Measurements from ENCODE around the gene ZGPAT. TPM values are rescaled to one million over a fixed set of nuclear protein-coding genes. Genes with fewer than 3 reads are reported as not detected.

ZGPAT gene
- total and polyA plus RNA-seq, 12 donors, result 11.8 to 44.7 (median 16.1) TPM

DNA sequence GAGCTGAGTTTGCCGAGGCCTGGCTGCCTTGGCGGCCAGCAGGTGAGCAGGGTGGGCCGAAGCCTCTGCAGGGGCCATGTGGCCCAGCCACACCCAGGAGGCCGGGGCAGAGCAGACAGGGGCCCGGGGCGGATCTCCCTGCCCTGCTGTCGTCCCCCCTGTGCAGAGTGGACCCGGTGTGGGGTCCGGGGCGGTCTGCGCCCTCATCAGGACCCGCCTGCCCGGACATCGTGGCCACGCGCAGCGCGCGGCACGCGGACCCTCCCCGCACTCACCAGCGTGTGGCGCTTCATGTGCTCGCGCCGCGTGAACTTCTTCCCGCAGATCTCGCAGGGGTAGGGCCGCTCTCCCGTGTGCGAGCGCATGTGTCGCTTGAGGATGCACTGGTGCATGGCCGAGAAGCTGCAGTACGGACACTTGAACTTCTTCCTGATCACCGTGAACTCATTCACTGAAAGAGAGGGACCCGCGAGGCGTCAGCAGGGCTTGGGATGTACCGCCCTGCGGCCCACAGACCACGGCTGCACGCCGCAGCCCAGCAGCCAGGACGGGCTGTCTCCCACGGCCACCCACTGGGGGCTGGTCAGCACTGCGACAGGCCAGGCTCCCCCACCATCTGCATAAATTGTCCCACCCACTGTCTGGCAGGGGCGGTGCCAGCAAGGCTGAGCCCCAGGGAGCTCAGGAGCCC is 44.7 kb downstream of the ZGPAT start:
- peaks cover 0 to 76% (median 0%) of the 10 kb centered on the region in 9 donors for H3K36me3 ChIP-seq
- peaks cover 0 to 6% (median 0%) of the 10 kb centered on the region in 9 donors for H3K4me1 ChIP-seq
- no peak overlapping the region for H3K4me3 ChIP-seq
- TF ChIP-seq, protein P1, sequence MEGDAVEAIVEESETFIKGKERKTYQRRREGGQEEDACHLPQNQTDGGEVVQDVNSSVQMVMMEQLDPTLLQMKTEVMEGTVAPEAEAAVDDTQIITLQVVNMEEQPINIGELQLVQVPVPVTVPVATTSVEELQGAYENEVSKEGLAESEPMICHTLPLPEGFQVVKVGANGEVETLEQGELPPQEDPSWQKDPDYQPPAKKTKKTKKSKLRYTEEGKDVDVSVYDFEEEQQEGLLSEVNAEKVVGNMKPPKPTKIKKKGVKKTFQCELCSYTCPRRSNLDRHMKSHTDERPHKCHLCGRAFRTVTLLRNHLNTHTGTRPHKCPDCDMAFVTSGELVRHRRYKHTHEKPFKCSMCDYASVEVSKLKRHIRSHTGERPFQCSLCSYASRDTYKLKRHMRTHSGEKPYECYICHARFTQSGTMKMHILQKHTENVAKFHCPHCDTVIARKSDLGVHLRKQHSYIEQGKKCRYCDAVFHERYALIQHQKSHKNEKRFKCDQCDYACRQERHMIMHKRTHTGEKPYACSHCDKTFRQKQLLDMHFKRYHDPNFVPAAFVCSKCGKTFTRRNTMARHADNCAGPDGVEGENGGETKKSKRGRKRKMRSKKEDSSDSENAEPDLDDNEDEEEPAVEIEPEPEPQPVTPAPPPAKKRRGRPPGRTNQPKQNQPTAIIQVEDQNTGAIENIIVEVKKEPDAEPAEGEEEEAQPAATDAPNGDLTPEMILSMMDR (IDR thresholded peaks at IDR 0.05), result no peak
- peak in 1 of 8 donors; percentile 14 for ATAC-seq
- no peaks in the 10 kb centered on the region for H3K9me3 ChIP-seq
- no peak for DNase-seq
- WGBS, 2 donors, result 91 to 93% methylated on average over 50 of the region's 50 CpGs
- no peak overlapping the region for H3K27ac ChIP-seq
- intact Hi-C loops (cut with DNase I), result no loop called here
- H3K27me3 ChIP-seq, result no peaks in the 10 kb centered on the region

DNA sequence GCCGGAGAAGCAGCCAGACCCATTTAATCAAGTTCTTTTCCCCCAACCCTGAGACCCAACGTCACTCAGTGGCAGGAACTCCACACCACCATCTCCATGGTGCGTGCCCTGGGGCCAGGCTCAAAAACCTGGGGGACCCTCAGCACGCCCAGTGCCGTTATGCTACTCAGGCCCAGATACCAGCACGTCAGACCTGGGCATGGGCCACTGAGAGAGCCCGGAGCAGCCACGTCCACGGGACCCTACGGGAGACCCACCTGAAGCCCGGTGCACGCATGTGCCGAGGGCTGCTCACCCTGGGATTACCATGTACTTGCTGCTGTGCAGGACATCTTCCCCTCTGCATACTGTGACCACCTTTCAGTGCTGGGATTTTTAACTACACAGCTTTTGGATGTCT is 45.5 kb downstream of the ZGPAT start:
- Histone ChIP-seq H3K4me1 (peaks cover 0 to 6% (median 0%) of the 10 kb centered on the region in 9 donors), H3K4me3 (no peak overlapping the region), H3K27me3 (no peaks in the 10 kb centered on the region), H3K36me3 (peaks cover 0 to 69% (median 0%) of the 10 kb centered on the region in 9 donors), H3K27ac (no peak overlapping the region), H3K9me3 (no peaks in the 10 kb centered on the region)
- WGBS, 2 donors, result 95 to 97% methylated on average over 13 of the region's 13 CpGs
- intact Hi-C loops (cut with DNase I), result no loop called here
- DNase-seq (no peak), ATAC-seq (peak in 1 of 8 donors; percentile 16)
- TF ChIP-seq, protein P1 (IDR thresholded peaks at IDR 0.05), result no peak

DNA sequence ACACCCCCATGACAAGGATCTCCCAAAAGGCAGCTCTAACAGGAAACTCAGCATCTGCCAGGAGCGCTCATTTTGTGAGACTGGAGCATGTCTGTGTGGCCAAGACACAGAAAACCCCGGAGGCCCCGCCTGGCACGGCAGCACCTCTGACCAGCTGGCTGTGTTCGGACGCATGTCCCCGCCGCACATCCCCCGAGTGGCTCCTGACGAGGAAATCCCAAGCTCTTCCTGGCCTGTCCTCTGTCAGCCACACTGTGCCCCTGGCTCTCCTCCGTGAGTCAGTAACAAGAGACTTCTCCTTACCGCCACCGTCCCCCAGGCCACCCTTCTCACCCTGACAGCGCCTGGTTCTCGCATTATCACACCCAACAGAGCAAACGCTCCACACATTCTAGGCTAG is 46.2 kb downstream of the ZGPAT start:
- DNase-seq, result no peak
- no peak overlapping the region for H3K4me3 ChIP-seq
- H3K36me3 ChIP-seq, result peaks cover 0 to 63% (median 0%) of the 10 kb centered on the region in 9 donors
- H3K4me1 ChIP-seq, result peaks cover 0 to 6% (median 0%) of the 10 kb centered on the region in 9 donors
- TF ChIP-seq, protein P1 (IDR thresholded peaks at IDR 0.05), result no peak
- H3K27me3 ChIP-seq, result no peaks in the 10 kb centered on the region
- no peaks in the 10 kb centered on the region for H3K9me3 ChIP-seq
- 57 to 73% methylated on average over 16 of the region's 16 CpGs for WGBS, 2 donors
- H3K27ac ChIP-seq, result no peak overlapping the region
- peak in 4 of 8 donors; percentile 21 to 50 (median 34) for ATAC-seq
- intact Hi-C loops (cut with DNase I), result no loop called here

DNA sequence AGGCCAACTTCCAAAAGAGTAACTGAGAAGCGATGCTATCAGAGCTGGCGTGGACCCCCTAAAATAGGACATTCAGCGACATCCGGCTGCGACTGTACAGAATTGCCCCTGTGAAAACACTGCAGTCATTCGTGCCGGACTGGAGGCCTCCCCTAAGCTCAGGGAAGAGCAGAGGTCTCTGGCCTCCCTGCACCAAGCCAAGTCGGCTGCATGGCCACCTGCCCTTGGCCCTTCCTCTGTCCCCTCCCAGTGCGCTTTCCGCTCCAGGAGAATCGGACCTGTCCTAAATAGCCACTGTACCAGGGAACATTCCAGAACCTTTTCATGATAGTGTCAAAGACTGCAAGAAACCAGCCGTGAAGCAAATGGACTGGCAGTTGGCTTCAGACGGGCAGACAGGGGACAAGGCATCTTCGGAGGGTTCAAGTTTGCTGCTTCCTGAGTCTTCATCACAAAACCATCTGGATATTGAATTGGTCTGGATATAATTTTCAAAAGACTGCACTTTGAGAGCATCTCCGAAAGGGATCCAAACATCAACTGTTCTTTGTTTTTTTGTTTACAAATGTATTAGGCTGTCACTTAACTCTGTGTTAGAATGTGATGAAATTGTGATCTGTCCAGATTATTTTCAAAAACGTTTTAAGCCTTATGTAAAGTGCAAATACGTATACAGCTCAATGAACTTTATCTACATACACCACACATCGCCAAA is 48.3 kb downstream of the ZGPAT start:
- intact Hi-C loops (cut with DNase I), result no loop called here
- 77 to 82% methylated on average over 18 of the region's 18 CpGs for WGBS, 2 donors
- Histone ChIP-seq H3K27me3 (no peaks in the 10 kb centered on the region), H3K27ac (peak overlapping the region in 1 of 10 donors; percentile 8), H3K9me3 (no peaks in the 10 kb centered on the region), H3K4me3 (no peak overlapping the region), H3K4me1 (peaks cover 0 to 6% (median 0%) of the 10 kb centered on the region in 9 donors), H3K36me3 (peaks cover 0 to 60% (median 4%) of the 10 kb centered on the region in 9 donors)
- no peak for ATAC-seq
- TF ChIP-seq, protein P1 (IDR thresholded peaks at IDR 0.05), result no peak
- no peak for DNase-seq
